Upper lobe of right lung (tissue), 1 donor: Measurements from ENCODE around the gene KAT7. TPM values are rescaled to one million over a fixed set of nuclear protein-coding genes. Genes with fewer than 3 reads are reported as not detected.

Source experiments
- ATAC-seq: fragments of 200-7000 bp; cut with Tn5 transposase; one replicate; pipeline ENCODE4 v1.9.1; 2020; ENCODE audit warnings: mild to moderate bottlenecking, moderate library complexity
- DNase-seq: peaks from one replicate; pipeline ENCODE4 v3.0.0-alpha.2; 2020
- H3K27ac ChIP-seq: fragments of 200-600 bp; one replicate; pipeline ENCODE4 v1.8.0; 2022
- H3K27me3 ChIP-seq: fragments of 200-600 bp; one replicate; pipeline ENCODE4 v1.8.0; 2022; ENCODE audit warnings: mild to moderate bottlenecking
- H3K36me3 ChIP-seq: fragments of 200-600 bp; one replicate; pipeline ENCODE4 v1.8.0; 2022
- H3K4me1 ChIP-seq: fragments of 200-600 bp; one replicate; pipeline ENCODE4 v1.8.0; 2022
- H3K4me3 ChIP-seq: fragments of 200-600 bp; one replicate; pipeline ENCODE4 v1.8.0; 2022; ENCODE audit warnings: mild to moderate bottlenecking
- H3K9me3 ChIP-seq: fragments of 200-600 bp; one replicate; pipeline ENCODE4 v1.8.0; 2022
- CTCF ChIP-seq: fragments of 200-600 bp; IDR thresholded peaks from one replicate; pipeline ENCODE4 v1.8.0; 2022; ENCODE audit warnings: antibody characterized with exemption
- intact Hi-C: fragments of 100-400 bp; cut with DNase I; formaldehyde crosslinking; loops from one replicate; pipeline ENCODE4 v1.11.0; 2022
- total RNA-seq: library from RNA; stranded (reverse); fragmentation: NEBNext Ultra II Directional; extraction: Animal tissue kit (Norgen Biotek cat#: 25700); gene quantifications from one replicate; pipeline ENCODE4 v1.2.1, GENCODE V29; 2021
- donor health status: DM: no; HTN: yes; CAD: no; lungs with severe emphysema.

The KAT7 gene
- total RNA-seq, 1 donor from 2014 or later: 61.4 TPM

GRCh38 chr17:49882434-49882833, 94.0 kb downstream of the KAT7 start:
- DNase-seq: no peak
- ATAC-seq: no peak
- no peaks in the 10 kb centered on the region for H3K36me3 ChIP-seq
- no peak overlapping the region for H3K27ac ChIP-seq
- peaks cover 7% of the 10 kb centered on the region for H3K4me1 ChIP-seq
- H3K27me3 ChIP-seq: peaks cover 33% of the 10 kb centered on the region
- intact Hi-C loops: loop anchor here (5.0 kb wide), 1 partner anchor 115 kb away; the partner anchor contains the start of gene DLX3
- H3K4me3 ChIP-seq: no peak overlapping the region
- no peak for TF ChIP-seq CTCF
- H3K9me3 ChIP-seq: no peaks in the 10 kb centered on the region

Other genes starting within 250 kb of the KAT7 start
- 6.3 TPM for gene NXPH3, start 212.8 kb upstream of the KAT7 start, total RNA-seq
- gene SPOP, start 110.6 kb upstream of the KAT7 start, total RNA-seq: 87.3 TPM
- gene SLC35B1, start 80.7 kb upstream of the KAT7 start, total RNA-seq: 48.1 TPM
- gene FAM117A, start 24.6 kb upstream of the KAT7 start, total RNA-seq: 11.8 TPM
- not detected for gene TAC4, start 59.4 kb downstream of the KAT7 start, total RNA-seq
- gene DLX4, start 180.5 kb downstream of the KAT7 start, total RNA-seq: 2.1 TPM
- 0.69 TPM for gene DLX3, start 206.5 kb downstream of the KAT7 start, total RNA-seq